HUES64 (cell line): ENCODE results near the gene GLCCI1.
"Not testable (repeated sequence)": the region's sequence is repeated elsewhere in the genome, so short reads cannot be mapped to it uniquely, and the experiment has no call there.

Source experiments
- H3K27ac ChIP-seq: 2 replicates; pipeline ENCODE4 v1.7.0; 2013; ENCODE audit warnings: low read depth, low read length, inconsistent platforms
- H3K27me3 ChIP-seq: 2 replicates; pipeline ENCODE4 v1.6.1; 2013; ENCODE audit warnings: mild to moderate bottlenecking, low read length; ENCODE audit not compliant: insufficient read depth
- H3K36me3 ChIP-seq: 2 replicates; pipeline ENCODE4 v1.6.1; 2013; ENCODE audit warnings: mild to moderate bottlenecking, low read length; ENCODE audit not compliant: insufficient read depth
- H3K4me1 ChIP-seq: 2 replicates; pipeline ENCODE4 v1.6.1; 2013; ENCODE audit warnings: mild to moderate bottlenecking, low read length, moderate library complexity; ENCODE audit not compliant: insufficient read depth
- H3K4me3 ChIP-seq: 2 replicates; pipeline ENCODE4 v1.5.1; 2013; ENCODE audit warnings: mild to moderate bottlenecking, low read length, moderate library complexity
- H3K9ac ChIP-seq: 2 replicates; pipeline ENCODE4 v1.6.1; 2013; ENCODE audit warnings: mild to moderate bottlenecking, low read depth, low read length
- H3K9me3 ChIP-seq: 2 replicates; pipeline ENCODE4 v1.6.1; 2013; ENCODE audit warnings: low read depth, low read length; ENCODE audit not compliant: insufficient read depth
- WGBS: fragments of 150-250, 120-280 bp; methylation state at CpG from one replicate; pipeline ENCODE4 v1.1.7; 2013; ENCODE audit warnings: missing lambda C conversion rate; 5-methylcytosine and 5-hydroxymethylcytosine counted together

The GLCCI1 gene

DNA sequence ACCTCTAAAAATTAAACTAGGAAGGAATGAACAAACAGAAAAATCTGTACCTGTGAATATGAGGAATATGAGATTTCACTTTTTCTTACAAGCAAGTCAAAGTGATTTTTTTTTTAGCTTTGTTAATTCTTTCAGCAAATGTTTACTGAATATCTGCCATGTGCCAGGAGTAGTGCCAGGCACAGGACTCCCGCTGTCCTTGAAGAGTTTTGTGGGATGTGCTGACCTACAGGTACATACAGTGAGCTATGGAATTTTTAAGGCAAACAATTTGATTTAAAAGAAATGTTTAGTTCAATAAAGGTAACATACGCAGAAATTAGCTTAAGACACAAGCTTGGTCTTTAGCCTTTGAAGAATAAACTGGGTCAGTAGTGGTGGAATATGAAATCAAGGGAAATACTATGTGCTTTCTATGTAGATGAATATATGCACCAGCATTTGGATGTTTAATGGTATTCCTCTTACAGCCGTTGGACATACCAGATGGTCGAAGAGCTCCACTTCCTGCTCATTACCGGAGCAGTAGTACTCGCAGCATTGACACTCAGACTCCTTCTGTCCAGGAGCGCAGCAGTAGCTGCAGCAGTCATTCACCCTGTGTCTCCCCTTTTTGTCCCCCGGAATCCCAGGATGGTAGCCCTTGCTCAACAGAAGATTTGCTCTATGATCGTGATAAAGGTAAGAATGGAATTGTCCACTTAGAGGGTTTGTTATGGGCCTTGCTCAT is 102.0 kb downstream of the GLCCI1 start:
- Histone ChIP-seq H3K27me3 (no peaks in the 10 kb centered on the region), H3K4me3 (no peak overlapping the region), H3K27ac (no peak overlapping the region), H3K9ac (no peak overlapping the region), H3K9me3 (no peaks in the 10 kb centered on the region), H3K36me3 (peaks cover 14% of the 10 kb centered on the region; the same call in 1 of the 2 replicates), H3K4me1 (peaks cover 15% of the 10 kb centered on the region)
- WGBS: 97% methylated on average over 8 of the region's 9 CpGs

DNA sequence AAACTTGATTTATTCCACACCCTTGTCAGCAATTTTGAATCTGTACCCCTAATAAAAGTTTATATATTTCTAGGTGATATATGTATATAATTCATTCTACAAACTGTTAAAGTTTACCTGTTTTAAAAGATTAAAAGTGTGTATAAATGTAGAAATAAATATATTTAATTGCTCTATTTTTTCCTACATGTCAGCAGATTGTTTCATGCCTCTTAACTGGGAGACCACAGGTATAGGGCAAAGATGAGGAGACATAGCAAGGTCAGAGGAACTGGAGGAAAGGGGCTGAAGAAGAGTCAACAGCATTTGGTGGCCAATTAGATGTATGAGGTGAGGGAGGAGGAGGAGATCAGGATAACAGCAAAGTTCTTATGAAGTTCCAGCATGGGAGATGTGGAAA is 109.8 kb downstream of the GLCCI1 start:
- H3K36me3 ChIP-seq: peaks cover 7% of the 10 kb centered on the region; the same call in 1 of the 2 replicates
- H3K9ac ChIP-seq: no peak overlapping the region
- H3K27ac ChIP-seq: no peak overlapping the region
- no peak overlapping the region for H3K4me3 ChIP-seq
- no peaks in the 10 kb centered on the region for H3K9me3 ChIP-seq
- no peaks in the 10 kb centered on the region for H3K27me3 ChIP-seq
- H3K4me1 ChIP-seq: no peaks in the 10 kb centered on the region

DNA sequence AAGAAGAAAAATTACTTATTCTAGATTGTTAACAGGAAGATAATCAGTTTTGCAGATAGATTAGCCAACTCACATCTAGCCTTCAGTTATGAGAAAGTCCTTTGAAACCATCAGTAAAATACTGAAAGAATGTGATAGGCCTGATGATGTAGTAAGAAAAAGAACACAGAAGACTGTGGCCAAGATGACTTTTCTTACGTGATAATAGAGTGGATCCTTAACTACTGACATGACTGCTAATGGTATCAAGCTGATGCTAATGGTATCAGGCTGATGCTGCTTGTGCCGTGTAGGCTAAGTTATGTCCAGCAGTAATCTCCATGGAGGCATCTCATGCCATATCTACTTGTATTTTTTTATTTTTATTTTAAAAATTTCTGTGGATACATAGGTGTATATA is 114.2 kb downstream of the GLCCI1 start:
- H3K4me1 ChIP-seq: peaks cover 23% of the 10 kb centered on the region
- no peak overlapping the region for H3K9ac ChIP-seq
- no peak overlapping the region for H3K27ac ChIP-seq
- H3K4me3 ChIP-seq: no peak overlapping the region
- H3K27me3 ChIP-seq: no peaks in the 10 kb centered on the region
- 100% methylated on average over 2 of the region's 2 CpGs for WGBS
- H3K36me3 ChIP-seq: peaks cover 13% of the 10 kb centered on the region
- no peaks in the 10 kb centered on the region for H3K9me3 ChIP-seq

DNA sequence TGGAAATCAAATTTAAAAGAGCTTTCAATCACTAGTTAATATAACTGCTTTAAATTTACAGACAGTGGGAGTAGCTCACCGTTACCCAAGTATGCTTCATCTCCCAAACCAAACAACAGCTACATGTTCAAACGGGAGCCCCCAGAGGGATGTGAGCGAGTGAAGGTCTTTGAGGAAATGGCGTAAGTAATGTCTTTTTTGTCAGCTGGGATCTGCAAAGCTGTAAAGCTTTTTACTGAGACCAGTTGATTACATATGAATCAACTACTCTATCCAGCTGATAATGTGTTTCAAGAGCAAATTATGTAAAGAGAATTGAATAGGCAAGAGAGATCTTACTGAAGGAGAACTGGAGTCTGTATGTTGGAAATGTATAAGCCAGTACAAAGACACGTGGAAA is 116.2 kb downstream of the GLCCI1 start:
- Histone ChIP-seq H3K27me3 (no peaks in the 10 kb centered on the region), H3K27ac (no peak overlapping the region), H3K4me1 (peaks cover 23% of the 10 kb centered on the region), H3K9me3 (no peaks in the 10 kb centered on the region), H3K9ac (no peak overlapping the region), H3K36me3 (peaks cover 10% of the 10 kb centered on the region), H3K4me3 (no peak overlapping the region)
- no CpG with 5 or more reads among the region's 5 CpGs for whole genome bisulfite sequencing

DNA sequence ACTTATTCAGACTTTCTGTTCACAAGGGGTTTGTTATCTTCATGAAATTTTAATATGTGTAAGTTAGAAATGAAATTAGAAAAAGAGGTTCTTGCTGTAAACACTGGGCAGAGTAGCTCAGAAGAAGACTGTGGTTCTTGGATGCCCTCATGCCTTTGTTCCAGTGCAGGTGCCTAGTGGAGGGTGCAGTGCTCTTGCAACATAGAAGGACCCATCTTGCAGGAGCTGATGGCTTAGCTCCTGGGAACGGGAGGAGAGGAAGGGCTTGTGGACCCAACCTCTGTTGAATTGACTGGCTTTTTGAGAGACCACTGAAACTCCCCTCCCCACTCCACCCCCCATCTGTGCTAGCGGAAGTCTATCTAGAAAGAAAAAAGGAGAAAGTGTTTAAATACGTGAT is 116.8 kb downstream of the GLCCI1 start:
- H3K9ac ChIP-seq: no peak overlapping the region
- H3K36me3 ChIP-seq: peaks cover 10% of the 10 kb centered on the region
- WGBS: 92% methylated on average over 1 of the region's 3 CpGs
- H3K27me3 ChIP-seq: no peaks in the 10 kb centered on the region
- no peaks in the 10 kb centered on the region for H3K9me3 ChIP-seq
- no peak overlapping the region for H3K27ac ChIP-seq
- H3K4me1 ChIP-seq: peaks cover 23% of the 10 kb centered on the region
- H3K4me3 ChIP-seq: no peak overlapping the region

DNA sequence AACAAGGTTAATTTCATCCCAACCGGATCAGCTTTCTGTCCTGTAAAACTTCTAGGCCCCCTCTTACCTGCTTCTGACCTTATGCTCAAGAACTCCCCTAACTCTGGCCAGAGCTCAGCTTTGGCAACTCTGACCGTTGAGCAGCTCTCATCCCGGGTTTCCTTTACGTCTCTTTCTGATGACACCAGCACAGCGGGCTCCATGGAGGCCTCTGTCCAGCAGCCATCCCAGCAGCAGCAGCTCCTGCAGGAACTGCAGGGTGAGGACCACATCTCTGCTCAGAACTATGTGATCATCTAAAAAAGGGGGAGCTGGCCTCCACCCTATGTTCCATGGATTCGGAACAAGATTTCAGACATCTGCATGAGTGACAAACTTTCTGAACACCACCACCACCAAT is 117.6 kb downstream of the GLCCI1 start:
- Histone ChIP-seq H3K9me3 (no peaks in the 10 kb centered on the region), H3K9ac (no peak overlapping the region), H3K27ac (no peak overlapping the region), H3K36me3 (peaks cover 10% of the 10 kb centered on the region), H3K4me1 (peaks cover 23% of the 10 kb centered on the region), H3K27me3 (no peaks in the 10 kb centered on the region), H3K4me3 (no peak overlapping the region)
- WGBS: 89% methylated on average over 6 of the region's 6 CpGs

DNA sequence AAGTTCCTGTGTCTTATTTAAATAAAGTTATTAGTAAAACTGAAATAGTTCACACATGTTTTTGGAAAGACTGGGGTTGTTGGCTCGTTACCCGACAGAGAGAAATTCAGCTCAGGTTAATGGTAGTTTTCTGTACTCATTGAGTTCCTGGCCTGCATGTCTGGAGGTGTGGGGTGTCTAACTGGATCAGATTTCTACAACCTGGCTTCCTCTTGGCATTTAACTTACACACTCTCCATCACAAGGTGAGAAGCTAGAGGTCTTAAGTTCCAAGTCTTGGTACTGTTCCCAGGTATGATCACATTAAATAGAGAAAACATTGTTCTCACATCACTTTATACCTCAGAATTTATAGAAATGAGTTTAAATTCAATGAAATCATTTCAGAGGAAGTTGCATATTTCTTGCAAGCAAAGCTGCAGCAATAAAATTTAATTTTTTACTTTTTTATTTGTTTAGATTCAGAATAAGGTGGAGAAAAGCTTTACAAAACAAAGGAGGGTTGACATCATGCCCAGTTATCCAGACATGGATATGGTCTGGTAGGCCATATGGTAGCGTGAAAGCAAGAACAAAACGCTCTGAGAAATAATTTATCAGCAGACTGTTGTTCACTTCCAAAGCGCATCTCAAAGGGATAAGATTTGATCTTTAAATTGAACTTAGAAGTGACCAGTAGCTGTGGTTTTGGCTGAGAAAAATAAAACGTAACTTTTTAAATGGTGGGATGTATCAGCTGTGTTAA is 120.6 kb downstream of the GLCCI1 start:
- WGBS: 95% methylated on average over 6 of the region's 6 CpGs
- no peak overlapping the region for H3K27ac ChIP-seq

DNA sequence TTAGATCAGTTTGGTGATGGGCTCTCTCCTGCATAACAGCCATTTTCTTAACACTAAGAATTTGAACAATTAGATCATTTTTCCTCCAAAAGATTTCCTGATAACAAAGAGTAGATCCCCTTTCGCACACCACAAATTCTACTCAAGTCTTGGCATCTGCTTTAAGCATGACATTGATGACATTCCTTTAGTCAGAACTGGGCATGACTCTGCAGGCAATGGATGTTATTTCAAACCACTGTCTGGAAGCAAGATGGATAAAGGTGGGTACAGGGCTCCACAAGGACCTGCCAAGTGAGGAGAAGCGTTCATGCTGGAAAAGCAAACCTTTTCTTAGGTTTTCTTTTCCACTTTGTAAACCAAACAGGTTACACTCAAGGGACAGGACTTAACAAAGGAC is 123.5 kb downstream of the GLCCI1 start:
- 92% methylated on average over 2 of the region's 2 CpGs for WGBS

More for the DNA sequence above, 120.6 kb downstream of the GLCCI1 start:
- H3K4me3 ChIP-seq: no peak overlapping the region
- no peak overlapping the region for H3K9ac ChIP-seq
- peaks cover 10% of the 10 kb centered on the region for H3K36me3 ChIP-seq
- H3K27me3 ChIP-seq: no peaks in the 10 kb centered on the region
- peaks cover 17% of the 10 kb centered on the region for H3K4me1 ChIP-seq
- H3K9me3 ChIP-seq: no peaks in the 10 kb centered on the region

DNA sequence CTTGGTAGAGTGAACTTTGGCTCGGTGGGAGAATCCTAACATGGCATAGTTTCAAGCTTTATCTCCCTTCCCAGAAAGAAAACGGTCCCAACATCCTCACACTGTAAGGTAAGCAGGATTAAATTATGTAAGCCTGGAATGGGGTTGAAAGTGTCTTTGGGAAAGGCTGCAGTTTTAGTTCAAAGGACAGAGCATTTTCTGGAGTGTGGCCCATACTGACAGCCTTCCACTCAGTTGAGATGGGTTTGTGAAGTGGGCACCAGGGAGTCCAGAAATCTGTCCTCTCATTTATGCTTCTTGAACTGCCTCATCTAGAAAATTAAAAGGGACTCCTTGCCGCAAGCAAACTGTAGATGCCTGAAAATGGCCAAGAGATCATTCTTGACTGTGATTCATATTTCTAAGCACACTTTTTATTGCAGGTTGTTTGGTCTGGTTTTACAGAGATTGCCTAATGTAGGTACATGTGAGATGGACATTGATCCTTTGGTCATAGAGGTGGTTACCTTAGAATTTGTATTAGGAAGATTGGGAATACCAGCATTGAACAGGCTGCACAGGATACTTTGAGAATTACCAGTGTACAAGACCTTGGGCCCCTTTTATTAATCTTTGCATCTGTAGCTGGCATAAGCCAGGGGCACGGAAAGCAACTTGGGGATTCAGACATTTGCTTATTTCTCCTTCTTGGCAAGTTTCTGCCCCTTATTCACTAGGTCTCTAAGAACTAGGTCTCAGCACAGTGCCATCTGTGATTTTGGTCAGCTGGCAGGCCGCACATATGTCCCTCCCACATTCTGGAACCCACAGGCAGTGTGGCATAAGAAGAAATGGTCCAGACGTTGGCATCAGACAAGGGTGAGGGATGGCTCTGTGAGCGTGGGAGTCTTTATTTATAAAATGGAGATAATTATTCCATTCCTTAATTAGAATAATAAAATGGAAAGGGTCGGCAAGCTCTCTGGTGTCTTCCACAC is 125.9 kb downstream of the GLCCI1 start:
- WGBS: 99% methylated on average over 4 of the region's 8 CpGs
- H3K27ac ChIP-seq: no peak overlapping the region
- H3K9me3 ChIP-seq: no peaks in the 10 kb centered on the region
- no peaks in the 10 kb centered on the region for H3K36me3 ChIP-seq
- H3K4me3 ChIP-seq: no peak overlapping the region
- no peaks in the 10 kb centered on the region for H3K27me3 ChIP-seq
- H3K4me1 ChIP-seq: no peaks in the 10 kb centered on the region
- no peak overlapping the region for H3K9ac ChIP-seq

More for the DNA sequence above, 123.5 kb downstream of the GLCCI1 start:
- Histone ChIP-seq H3K27ac (no peak overlapping the region), H3K4me1 (no peaks in the 10 kb centered on the region), H3K9me3 (no peaks in the 10 kb centered on the region), H3K4me3 (no peak overlapping the region), H3K36me3 (0 out of 2 replicates have a peak, but pooled peaks cover 1% of the 10 kb centered on the region), H3K27me3 (no peaks in the 10 kb centered on the region), H3K9ac (no peak overlapping the region)

DNA sequence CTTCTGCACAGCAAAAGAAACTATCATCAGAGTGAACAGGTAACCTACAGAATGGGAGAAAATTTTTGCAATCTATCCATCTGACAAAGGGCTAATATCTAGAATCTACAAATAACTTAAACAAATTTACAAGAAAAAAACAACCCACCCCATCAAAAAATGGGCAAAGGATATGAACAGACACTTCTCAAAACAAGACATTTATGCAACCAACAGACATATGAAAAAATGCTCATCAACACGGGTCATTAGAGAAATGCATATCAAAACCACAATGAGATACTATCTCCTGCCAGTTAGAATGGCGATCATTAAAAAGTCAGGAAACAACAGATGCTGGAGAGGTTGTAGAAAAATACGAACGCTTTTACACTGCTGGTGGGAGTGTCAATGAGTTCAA is 132.7 kb downstream of the GLCCI1 start:
- H3K27me3 ChIP-seq, H3K9me3 ChIP-seq, H3K27ac ChIP-seq, H3K9ac ChIP-seq, H3K36me3 ChIP-seq, H3K4me1 ChIP-seq, H3K4me3 ChIP-seq: not testable (repeated sequence)
- 97% methylated on average over 4 of the region's 4 CpGs for WGBS

DNA sequence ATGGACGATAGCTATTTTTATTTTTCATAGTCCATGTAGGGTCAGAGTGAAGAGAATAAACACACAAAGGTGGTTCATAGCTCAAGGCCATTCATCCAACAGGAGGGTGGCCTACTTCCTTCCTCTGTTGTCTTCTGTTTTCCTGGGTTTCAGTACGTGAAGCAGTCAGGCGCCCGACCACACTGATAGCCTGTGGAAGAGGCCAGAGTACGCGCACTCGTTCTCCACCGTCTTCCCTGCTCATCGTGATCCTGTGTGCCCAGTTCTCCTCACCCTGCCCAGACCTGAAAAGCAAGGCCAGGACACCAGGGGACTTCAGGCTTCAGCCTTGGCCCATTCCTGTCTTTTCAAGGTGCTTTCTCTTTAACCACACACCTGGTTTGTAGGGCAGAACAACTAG is 134.7 kb downstream of the GLCCI1 start:
- Histone ChIP-seq H3K27me3 (no peaks in the 10 kb centered on the region), H3K9me3 (no peaks in the 10 kb centered on the region), H3K9ac (no peak overlapping the region), H3K27ac (no peak overlapping the region), H3K36me3 (no peaks in the 10 kb centered on the region), H3K4me3 (no peak overlapping the region), H3K4me1 (peaks cover 5% of the 10 kb centered on the region; the same call in 1 of the 2 replicates)
- WGBS: 86% methylated on average over 9 of the region's 9 CpGs
